OCI-LY7 (cell line): ENCODE data around the gene SBNO1.

Experiments
- EZH2phosphoT487 ChIP-seq: fragments of 200-600 bp; sonication (generic); IDR thresholded peaks from 2 replicates; pipeline ENCODE4 v1.6.1; 2018; ENCODE audit warnings: low read depth, borderline replicate concordance, mild to moderate bottlenecking, mixed run types, antibody characterized with exemption, low read length, moderate library complexity, mixed read lengths
- TF ChIP-seq, protein P1 (sequence below): fragments of 200-600 bp; sonication (generic); conservative IDR thresholded peaks from 2 replicates; pipeline ENCODE4 v1.5.1; 2014; ENCODE audit warnings: mild to moderate bottlenecking, antibody characterized with exemption, low read length, moderate library complexity, mixed read lengths

DNA sequence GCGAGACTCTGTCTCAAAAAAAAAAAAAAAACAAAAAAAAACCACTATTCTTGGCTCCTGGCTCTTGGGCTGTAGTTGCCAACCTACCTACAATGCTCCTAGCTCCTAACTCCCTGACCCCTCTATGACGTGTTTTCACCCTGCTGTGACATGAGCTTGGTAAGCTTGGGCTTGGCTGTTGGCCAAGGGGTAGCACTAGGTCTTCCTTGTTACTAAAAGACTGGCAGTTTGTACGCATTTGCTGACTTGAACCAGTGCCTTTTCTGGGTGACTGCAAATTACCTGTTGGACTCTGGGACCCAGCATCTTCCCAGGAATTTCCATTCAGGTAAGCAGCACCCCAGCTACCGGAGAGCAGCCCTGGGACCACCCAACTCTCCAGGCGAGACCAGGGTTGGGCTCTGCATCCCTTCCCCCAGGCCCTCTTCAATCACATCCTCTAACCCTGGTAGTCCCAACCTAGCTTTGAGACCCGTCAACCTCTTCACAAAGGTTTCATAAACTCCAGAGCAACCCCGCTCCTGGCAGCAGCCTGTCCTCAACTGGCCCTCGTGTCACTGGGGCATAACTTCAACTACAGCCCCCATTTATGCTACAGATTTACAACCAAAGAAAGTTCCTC is 101.3 kb downstream of the SBNO1 start:
- TF ChIP-seq, protein P1, sequence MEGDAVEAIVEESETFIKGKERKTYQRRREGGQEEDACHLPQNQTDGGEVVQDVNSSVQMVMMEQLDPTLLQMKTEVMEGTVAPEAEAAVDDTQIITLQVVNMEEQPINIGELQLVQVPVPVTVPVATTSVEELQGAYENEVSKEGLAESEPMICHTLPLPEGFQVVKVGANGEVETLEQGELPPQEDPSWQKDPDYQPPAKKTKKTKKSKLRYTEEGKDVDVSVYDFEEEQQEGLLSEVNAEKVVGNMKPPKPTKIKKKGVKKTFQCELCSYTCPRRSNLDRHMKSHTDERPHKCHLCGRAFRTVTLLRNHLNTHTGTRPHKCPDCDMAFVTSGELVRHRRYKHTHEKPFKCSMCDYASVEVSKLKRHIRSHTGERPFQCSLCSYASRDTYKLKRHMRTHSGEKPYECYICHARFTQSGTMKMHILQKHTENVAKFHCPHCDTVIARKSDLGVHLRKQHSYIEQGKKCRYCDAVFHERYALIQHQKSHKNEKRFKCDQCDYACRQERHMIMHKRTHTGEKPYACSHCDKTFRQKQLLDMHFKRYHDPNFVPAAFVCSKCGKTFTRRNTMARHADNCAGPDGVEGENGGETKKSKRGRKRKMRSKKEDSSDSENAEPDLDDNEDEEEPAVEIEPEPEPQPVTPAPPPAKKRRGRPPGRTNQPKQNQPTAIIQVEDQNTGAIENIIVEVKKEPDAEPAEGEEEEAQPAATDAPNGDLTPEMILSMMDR: no peak
- no peak for TF ChIP-seq EZH2phosphoT487
